ENCODE data around the gene SPAG6. TPM values are rescaled to one million over a fixed set of nuclear protein-coding genes. Genes with fewer than 3 reads are reported as not detected.

The SPAG6 gene
- total and polyA plus RNA-seq, 2 of the 4 experiments (the other 2 are of a cell fraction) = not detected

- Histone ChIP-seq H2AK9ac (replicated peaks; ENCODE audit: low read depth, low read length, poor library complexity) (no peak overlapping the region), H3K4me2 (ENCODE audit: low read depth, low read length) (no peak overlapping the region), H3K9me3 (ENCODE audit: control insufficient read depth, insufficient read depth, low read length) (no peaks in the 10 kb centered on the region), H3K9me1 (ENCODE audit: insufficient read depth, low read length) (no peaks in the 10 kb centered on the region), H2BK120ac (ENCODE audit: low read depth, low read length) (no peak overlapping the region), H2AK5ac (ENCODE audit: low read depth, low read length) (no peak overlapping the region), H2AFZ (replicated peaks; ENCODE audit: low read length, poor library complexity) (no peak overlapping the region), H3K9ac (ENCODE audit: low read depth, low read length) (no peak overlapping the region), H2BK5ac (ENCODE audit: low read depth, low read length, poor library complexity, severe bottlenecking) (no peak overlapping the region), H4K8ac (ENCODE audit: low read depth in 2 of 2, low read length in 2 of 2) (no peak overlapping the region), H4K20me1 (ENCODE audit: insufficient read depth, low read length) (no peaks in the 10 kb centered on the region), H4K5ac (ENCODE audit: low read depth, low read length) (no peak overlapping the region), H3K27ac (ENCODE audit: insufficient read depth, low read length) (no peak overlapping the region), H3K56ac (ENCODE audit: extremely low read depth, insufficient read depth, low read length) (no peak overlapping the region), H3K79me1 (ENCODE audit: low read depth in 1 of 2, low read length in 2 of 2) (no peaks in the 10 kb centered on the region), H3K14ac (replicated peaks; ENCODE audit: low read depth, low read length) (no peak overlapping the region), H3K4ac (ENCODE audit: low read depth, low read length) (no peak overlapping the region), H2BK15ac (ENCODE audit: low read depth, low read length) (no peak overlapping the region), H2BK20ac (ENCODE audit: low read depth, low read length) (no peak overlapping the region), H3K4me3 (ENCODE audit: insufficient read depth, low read depth, low read length) (no peak overlapping the region), H3K36me3 (ENCODE audit: control insufficient read depth, insufficient read depth, low read length) (no peaks in the 10 kb centered on the region), H3K23ac (ENCODE audit: low read depth, low read length) (no peak overlapping the region), H3K27me3 (ENCODE audit: control insufficient read depth, insufficient read depth, low read length) (peaks cover 3% of the 10 kb centered on the region; the same call in 1 of the 2 replicates), H3K18ac (ENCODE audit: low read depth, low read length) (no peak overlapping the region), H4K91ac (ENCODE audit: insufficient read depth, low read depth, low read length) (no peak overlapping the region), H3K4me1 (ENCODE audit: control insufficient read depth, insufficient read depth, low read length) (no peaks in the 10 kb centered on the region)
- CTCF ChIA-PET = interaction anchor here (0.5 kb wide), 1 partner anchor 173 kb away, joined by 5 read pairs; no protein-coding TSS in a partner anchor
- in situ Hi-C loops (cut with MboI; ENCODE audit: low sequenced_read_pairs) (loop anchor here (25.0 kb wide), 1 partner anchor 402 kb away; the partner anchor contains the start of gene DNAJC1), dilution Hi-C loops (cut with HindIII; ENCODE audit: low sequenced_read_pairs, unreplicated experiment) (no loop called here), intact Hi-C loops (cut with micrococcal nuclease) (no loop called here)
- no CpG with 5 or more reads among the region's 3 CpGs for WGBS, 2 experiments (ENCODE audit: extremely low coverage in 2 of 2, insufficient read length in 1 of 2)
- TF ChIP-seq CEBPB (IDR thresholded peaks at IDR 0.05; ENCODE audit: low read depth, low read length) (no peak), RFX5 (IDR thresholded peaks at IDR 0.05; ENCODE audit: low read depth, low read length) (no peak), MXI1 (IDR thresholded peaks at IDR 0.05; ENCODE audit: borderline replicate concordance, low read depth, low read length) (no peak), RAD21 (IDR thresholded peaks at IDR 0.05; ENCODE audit: low read length) (no peak), SMC3 (IDR thresholded peaks at IDR 0.05; ENCODE audit: low read depth, low read length) (no peak), FOS (IDR thresholded peaks at IDR 0.05; ENCODE audit: low read depth, low read length) (no peak), RCOR1 (IDR thresholded peaks at IDR 0.05; ENCODE audit: insufficient replicate concordance, low read length) (no peak), CHD1 (IDR thresholded peaks at IDR 0.05; ENCODE audit: low read depth, low read length) (no peak), MAFK (IDR thresholded peaks at IDR 0.05; ENCODE audit: low read depth, low read length) (no peak), MAZ (IDR thresholded peaks at IDR 0.05; ENCODE audit: borderline replicate concordance, low read depth, low read length) (no peak), USF2 (IDR thresholded peaks at IDR 0.05; ENCODE audit: low read depth, low read length) (no peak), NFE2L2 (IDR thresholded peaks at IDR 0.05; ENCODE audit: low read depth, low read length) (no peak), BHLHE40 (IDR thresholded peaks at IDR 0.05; ENCODE audit: low read depth, low read length) (no peak), POLR2A (IDR thresholded peaks at IDR 0.05; ENCODE audit: low read depth, low read length) (no peak)
- TF ChIP-seq, protein P1, sequence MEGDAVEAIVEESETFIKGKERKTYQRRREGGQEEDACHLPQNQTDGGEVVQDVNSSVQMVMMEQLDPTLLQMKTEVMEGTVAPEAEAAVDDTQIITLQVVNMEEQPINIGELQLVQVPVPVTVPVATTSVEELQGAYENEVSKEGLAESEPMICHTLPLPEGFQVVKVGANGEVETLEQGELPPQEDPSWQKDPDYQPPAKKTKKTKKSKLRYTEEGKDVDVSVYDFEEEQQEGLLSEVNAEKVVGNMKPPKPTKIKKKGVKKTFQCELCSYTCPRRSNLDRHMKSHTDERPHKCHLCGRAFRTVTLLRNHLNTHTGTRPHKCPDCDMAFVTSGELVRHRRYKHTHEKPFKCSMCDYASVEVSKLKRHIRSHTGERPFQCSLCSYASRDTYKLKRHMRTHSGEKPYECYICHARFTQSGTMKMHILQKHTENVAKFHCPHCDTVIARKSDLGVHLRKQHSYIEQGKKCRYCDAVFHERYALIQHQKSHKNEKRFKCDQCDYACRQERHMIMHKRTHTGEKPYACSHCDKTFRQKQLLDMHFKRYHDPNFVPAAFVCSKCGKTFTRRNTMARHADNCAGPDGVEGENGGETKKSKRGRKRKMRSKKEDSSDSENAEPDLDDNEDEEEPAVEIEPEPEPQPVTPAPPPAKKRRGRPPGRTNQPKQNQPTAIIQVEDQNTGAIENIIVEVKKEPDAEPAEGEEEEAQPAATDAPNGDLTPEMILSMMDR (conservative IDR thresholded peaks at IDR 0.05; ENCODE audit: low read depth, low read length) = no peak
- TF ChIP-seq, protein P2, sequence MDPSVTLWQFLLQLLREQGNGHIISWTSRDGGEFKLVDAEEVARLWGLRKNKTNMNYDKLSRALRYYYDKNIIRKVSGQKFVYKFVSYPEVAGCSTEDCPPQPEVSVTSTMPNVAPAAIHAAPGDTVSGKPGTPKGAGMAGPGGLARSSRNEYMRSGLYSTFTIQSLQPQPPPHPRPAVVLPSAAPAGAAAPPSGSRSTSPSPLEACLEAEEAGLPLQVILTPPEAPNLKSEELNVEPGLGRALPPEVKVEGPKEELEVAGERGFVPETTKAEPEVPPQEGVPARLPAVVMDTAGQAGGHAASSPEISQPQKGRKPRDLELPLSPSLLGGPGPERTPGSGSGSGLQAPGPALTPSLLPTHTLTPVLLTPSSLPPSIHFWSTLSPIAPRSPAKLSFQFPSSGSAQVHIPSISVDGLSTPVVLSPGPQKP (IDR thresholded peaks at IDR 0.05; ENCODE audit: borderline replicate concordance, low read depth, low read length) = no peak
- no peak for ATAC-seq (ENCODE audit: low read depth)
- no TSS peak for BruUV-seq (replicated peaks)
- POLR2A ChIA-PET (ENCODE audit: unreplicated experiment) = no interaction called here
- no peak for DNase-seq
Observed at GRCh38 chr10:22414146-22414545, 68.8 kb downstream of the SPAG6 start.
